ENCODE data around the gene KRI1. TPM values are rescaled to one million over a fixed set of nuclear protein-coding genes. Genes with fewer than 3 reads are reported as not detected.
A peak's percentile ranks its signal among the peaks of the same experiment; 100 is the strongest.
"Not testable (repeated sequence)": the region's sequence is repeated elsewhere in the genome, so short reads cannot be mapped to it uniquely, and the experiment has no call there.

KRI1 gene
- total RNA-seq, 6 experiments from 2014 or later: 12.8 to 20.2 (median 17.5) TPM

- H3K4me3 Mint-ChIP-seq: no peak overlapping the region
- H3K36me3 Mint-ChIP-seq (ENCODE audit: low read depth): peaks cover 24% of the 10 kb centered on the region
- peaks cover 2% of the 10 kb centered on the region; the same call in 1 of the 2 replicates for H3K27me3 Mint-ChIP-seq (ENCODE audit: insufficient read depth)
- TF ChIP-seq, protein P1, sequence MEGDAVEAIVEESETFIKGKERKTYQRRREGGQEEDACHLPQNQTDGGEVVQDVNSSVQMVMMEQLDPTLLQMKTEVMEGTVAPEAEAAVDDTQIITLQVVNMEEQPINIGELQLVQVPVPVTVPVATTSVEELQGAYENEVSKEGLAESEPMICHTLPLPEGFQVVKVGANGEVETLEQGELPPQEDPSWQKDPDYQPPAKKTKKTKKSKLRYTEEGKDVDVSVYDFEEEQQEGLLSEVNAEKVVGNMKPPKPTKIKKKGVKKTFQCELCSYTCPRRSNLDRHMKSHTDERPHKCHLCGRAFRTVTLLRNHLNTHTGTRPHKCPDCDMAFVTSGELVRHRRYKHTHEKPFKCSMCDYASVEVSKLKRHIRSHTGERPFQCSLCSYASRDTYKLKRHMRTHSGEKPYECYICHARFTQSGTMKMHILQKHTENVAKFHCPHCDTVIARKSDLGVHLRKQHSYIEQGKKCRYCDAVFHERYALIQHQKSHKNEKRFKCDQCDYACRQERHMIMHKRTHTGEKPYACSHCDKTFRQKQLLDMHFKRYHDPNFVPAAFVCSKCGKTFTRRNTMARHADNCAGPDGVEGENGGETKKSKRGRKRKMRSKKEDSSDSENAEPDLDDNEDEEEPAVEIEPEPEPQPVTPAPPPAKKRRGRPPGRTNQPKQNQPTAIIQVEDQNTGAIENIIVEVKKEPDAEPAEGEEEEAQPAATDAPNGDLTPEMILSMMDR (IDR thresholded peaks at IDR 0.05): no peak
- no peak overlapping the region for H3K27ac Mint-ChIP-seq
- no peak for DNase-seq
- no peaks in the 10 kb centered on the region for H3K9me3 Mint-ChIP-seq
- no peaks in the 10 kb centered on the region for H3K4me1 Mint-ChIP-seq (ENCODE audit: low read depth)
These were observed 13.2 kb downstream of the KRI1 start for GRCh38 chr19:10552510-10553053.

DNA sequence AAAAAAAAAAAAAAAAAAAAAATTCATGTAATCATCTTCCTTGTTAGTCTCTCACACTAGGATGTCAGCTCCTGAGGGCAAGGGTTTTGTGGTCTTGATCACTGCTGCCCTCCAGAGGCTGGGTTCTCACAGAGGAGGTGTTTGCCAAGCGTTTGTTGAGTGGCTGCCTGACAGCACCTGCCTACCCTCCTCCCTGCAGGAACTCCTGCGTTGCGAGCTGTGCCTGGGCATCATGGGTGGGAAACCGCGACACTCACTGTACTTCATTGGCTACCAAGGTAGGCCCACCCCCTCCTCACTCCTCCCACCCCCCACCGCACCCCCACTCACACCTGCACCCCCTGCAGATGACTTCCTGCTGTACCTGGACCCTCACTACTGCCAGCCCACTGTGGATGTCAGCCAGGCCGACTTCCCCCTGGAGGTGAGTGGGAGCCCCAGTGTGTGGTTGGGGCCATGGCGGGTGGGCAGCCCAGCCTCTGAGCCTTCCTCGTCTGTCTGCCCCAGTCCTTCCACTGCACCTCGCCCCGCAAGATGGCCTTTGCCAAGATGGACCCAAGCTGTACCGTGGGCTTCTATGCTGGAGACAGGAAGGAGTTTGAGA lies 14.0 kb downstream of the KRI1 start:
- Mint-ChIP-seq H3K36me3 (ENCODE audit: low read depth) (peaks cover 24% of the 10 kb centered on the region), H3K27ac (no peak overlapping the region), H3K27me3 (ENCODE audit: insufficient read depth) (peaks cover 2% of the 10 kb centered on the region; the same call in 1 of the 2 replicates), H3K4me3 (no peak overlapping the region), H3K4me1 (ENCODE audit: low read depth) (no peaks in the 10 kb centered on the region), H3K9me3 (no peaks in the 10 kb centered on the region)
- DNase-seq: peak; percentile 31
- TF ChIP-seq, protein P1 (IDR thresholded peaks at IDR 0.05): peak; percentile 56; the same call in 1 of the 2 replicates

DNA sequence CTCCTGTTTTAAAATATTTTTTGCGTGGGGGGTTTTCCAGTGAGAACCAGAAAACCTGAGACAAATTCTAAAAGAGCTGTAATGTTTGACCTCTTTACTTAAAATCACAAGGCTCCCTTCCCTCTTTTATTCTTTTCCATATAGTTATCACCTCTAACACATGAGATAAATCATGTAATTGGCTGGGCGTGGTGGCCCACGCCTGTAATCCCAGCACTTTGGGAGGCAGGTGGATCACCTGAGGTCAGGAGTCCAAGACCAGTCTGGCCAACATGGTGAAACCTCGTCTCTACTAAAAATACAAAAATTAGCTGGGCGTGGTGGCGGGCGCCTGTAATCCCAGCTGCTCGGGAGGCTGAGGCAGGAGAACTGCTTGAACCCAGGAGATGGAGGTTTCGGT lies 14.8 kb downstream of the KRI1 start:
- not testable (repeated sequence) for DNase-seq; H3K27me3 Mint-ChIP-seq (ENCODE audit: insufficient read depth); H3K9me3 Mint-ChIP-seq; H3K27ac Mint-ChIP-seq; H3K4me1 Mint-ChIP-seq (ENCODE audit: low read depth); H3K4me3 Mint-ChIP-seq
- H3K36me3 Mint-ChIP-seq (ENCODE audit: low read depth): peaks cover 24% of the 10 kb centered on the region

DNA sequence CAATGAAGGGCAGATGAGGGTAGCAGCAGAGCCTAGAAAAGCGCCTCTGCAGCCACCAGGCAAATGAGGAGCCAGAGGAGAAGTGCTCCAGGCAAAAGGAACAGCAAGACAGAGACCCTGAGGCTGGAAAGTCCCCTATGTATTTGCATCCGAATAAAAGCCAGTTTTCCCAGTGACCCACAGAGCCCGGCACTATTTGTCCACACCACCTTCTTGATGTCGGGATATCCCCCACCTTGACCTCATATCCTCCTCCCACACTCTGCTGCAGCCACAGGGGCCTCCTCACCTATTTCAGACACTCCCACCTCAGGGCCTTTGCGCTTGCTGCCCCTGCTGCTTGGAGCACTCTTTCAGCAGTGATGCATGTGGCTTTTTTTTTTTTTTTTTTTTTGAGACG lies 15.5 kb downstream of the KRI1 start:
- no peak overlapping the region for H3K27ac Mint-ChIP-seq
- H3K4me1 Mint-ChIP-seq (ENCODE audit: low read depth): peaks cover under 1% of the 10 kb centered on the region; the same call in 1 of the 2 replicates
- peaks cover 24% of the 10 kb centered on the region for H3K36me3 Mint-ChIP-seq (ENCODE audit: low read depth)
- peaks cover 2% of the 10 kb centered on the region; the same call in 1 of the 2 replicates for H3K27me3 Mint-ChIP-seq (ENCODE audit: insufficient read depth)
- DNase-seq: no peak
- H3K4me3 Mint-ChIP-seq: no peak overlapping the region
- TF ChIP-seq, protein P1 (IDR thresholded peaks at IDR 0.05): no peak
- H3K9me3 Mint-ChIP-seq: no peaks in the 10 kb centered on the region

DNA sequence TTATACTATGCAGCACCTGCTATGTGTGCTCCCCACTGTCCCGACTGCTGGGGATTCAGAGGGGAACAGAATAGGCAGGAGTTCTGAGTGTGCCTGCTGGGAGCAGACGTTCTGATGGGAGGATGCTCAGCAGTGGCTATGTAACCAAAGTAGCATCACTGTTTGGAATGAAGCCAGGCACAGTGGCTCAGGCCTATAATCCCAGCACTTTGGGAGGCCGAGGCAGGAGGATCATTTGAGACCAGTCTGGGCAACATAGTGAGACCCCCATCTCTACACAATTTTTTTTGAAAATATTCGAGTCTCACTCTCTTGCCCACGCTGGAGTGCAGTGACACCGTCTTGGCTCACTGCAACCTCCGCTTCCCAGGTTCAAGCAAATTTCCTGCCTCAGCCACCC lies 16.1 kb downstream of the KRI1 start:
- Mint-ChIP-seq H3K27me3 (ENCODE audit: insufficient read depth) (peaks cover 2% of the 10 kb centered on the region; the same call in 1 of the 2 replicates), H3K9me3 (no peaks in the 10 kb centered on the region), H3K4me1 (ENCODE audit: low read depth) (peaks cover 6% of the 10 kb centered on the region), H3K27ac (no peak overlapping the region), H3K4me3 (no peak overlapping the region), H3K36me3 (ENCODE audit: low read depth) (peaks cover 23% of the 10 kb centered on the region)
- DNase-seq: no peak
- TF ChIP-seq, protein P1 (IDR thresholded peaks at IDR 0.05): no peak

DNA sequence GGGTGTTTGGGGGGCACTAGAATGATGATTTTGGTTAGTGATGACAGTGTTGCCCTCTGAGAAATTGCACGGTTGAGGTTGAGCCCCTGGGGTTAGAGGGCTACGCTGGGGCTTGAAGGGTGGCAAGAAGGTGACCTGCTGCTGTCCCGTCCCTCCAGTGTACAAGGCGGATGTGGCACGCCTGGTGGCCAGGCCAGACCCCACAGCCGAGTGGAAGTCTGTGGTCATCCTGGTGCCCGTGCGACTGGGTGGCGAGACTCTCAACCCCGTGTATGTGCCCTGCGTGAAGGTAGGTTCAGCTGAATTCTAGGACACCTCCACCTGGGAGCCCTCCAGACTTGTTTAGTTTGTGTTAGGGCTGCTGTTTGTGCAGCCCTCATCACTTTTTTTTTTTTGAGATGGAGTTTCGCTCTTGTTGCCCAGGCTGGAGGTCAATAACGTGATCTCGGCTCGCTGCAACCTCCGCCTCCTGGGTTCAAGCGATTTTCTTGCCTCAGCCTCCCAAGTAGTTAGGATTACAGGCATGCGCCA lies 17.0 kb downstream of the KRI1 start:
- H3K36me3 Mint-ChIP-seq (ENCODE audit: low read depth): peaks cover 20% of the 10 kb centered on the region
- no peak for DNase-seq
- H3K4me1 Mint-ChIP-seq (ENCODE audit: low read depth): peaks cover 8% of the 10 kb centered on the region
- TF ChIP-seq, protein P1 (IDR thresholded peaks at IDR 0.05): no peak
- H3K27ac Mint-ChIP-seq: no peak overlapping the region
- no peaks in the 10 kb centered on the region for H3K9me3 Mint-ChIP-seq
- no peak overlapping the region for H3K4me3 Mint-ChIP-seq
- peaks cover 2% of the 10 kb centered on the region; the same call in 1 of the 2 replicates for H3K27me3 Mint-ChIP-seq (ENCODE audit: insufficient read depth)
